HG03575 (cell line): ENCODE measurements around the gene CEMIP2.

Experiments
- ATAC-seq: cut with Tn5 transposase; IDR thresholded peaks from one replicate; pipeline ENCODE4 v1.9.1; 2021; ENCODE audit not compliant: unreplicated experiment, insufficient number of reproducible peaks, low FRiP score; ENCODE audit errors: extremely low read depth

CEMIP2 gene

GRCh38 chr9:71685988-71686387 lies 82.3 kb downstream of the CEMIP2 start:
- ATAC-seq: no peak

- ATAC-seq: no peak
Observed at GRCh38 chr9:71685394-71685793, 82.9 kb downstream of the CEMIP2 start.

- no peak for ATAC-seq
Observed at GRCh38 chr9:71684566-71684965, 83.7 kb downstream of the CEMIP2 start.

- no peak for ATAC-seq
Observed at GRCh38 chr9:71683598-71684235, 84.6 kb downstream of the CEMIP2 start.

- ATAC-seq: no peak
Observed at GRCh38 chr9:71681708-71682272, 86.5 kb downstream of the CEMIP2 start.

- ATAC-seq: no peak
Observed at GRCh38 chr9:71681104-71681707, 87.1 kb downstream of the CEMIP2 start.

GRCh38 chr9:71680189-71680980 lies 87.9 kb downstream of the CEMIP2 start:
- ATAC-seq: no peak

GRCh38 chr9:71678999-71679398 lies 89.3 kb downstream of the CEMIP2 start:
- no peak for ATAC-seq

GRCh38 chr9:71677209-71677608 lies 91.1 kb downstream of the CEMIP2 start:
- no peak for ATAC-seq

- ATAC-seq: no peak
Observed at GRCh38 chr9:71676460-71676859, 91.9 kb downstream of the CEMIP2 start.

GRCh38 chr9:71675857-71676165 lies 92.5 kb downstream of the CEMIP2 start:
- ATAC-seq: no peak

- no peak for ATAC-seq
Observed at GRCh38 chr9:71675105-71675856, 93.0 kb downstream of the CEMIP2 start.

- ATAC-seq: no peak
Observed at GRCh38 chr9:71672573-71672972, 95.7 kb downstream of the CEMIP2 start.

- ATAC-seq: no peak
Observed at GRCh38 chr9:71671289-71671688, 97.0 kb downstream of the CEMIP2 start.

- ATAC-seq: no peak
Observed at GRCh38 chr9:71670121-71670520, 98.2 kb downstream of the CEMIP2 start.

- no peak for ATAC-seq
Observed at GRCh38 chr9:71669284-71669995, 98.9 kb downstream of the CEMIP2 start.

GRCh38 chr9:71668717-71669116 lies 99.6 kb downstream of the CEMIP2 start:
- no peak for ATAC-seq

GRCh38 chr9:71665247-71665646 lies 103.1 kb downstream of the CEMIP2 start:
- ATAC-seq: no peak

GRCh38 chr9:71664566-71664965 lies 103.7 kb downstream of the CEMIP2 start:
- no peak for ATAC-seq
